Inferior parietal cortex (tissue), 1 donor: Measurements from ENCODE around the gene SLC47A2.
"Not testable (repeated sequence)": the region's sequence is repeated elsewhere in the genome, so short reads cannot be mapped to it uniquely, and the experiment has no call there.

Experiments used
- DNase-seq: peaks from one replicate; pipeline ENCODE4 v3.0.0-alpha.2; 2016; ENCODE audit errors: extremely low spot score

The SLC47A2 gene

DNA sequence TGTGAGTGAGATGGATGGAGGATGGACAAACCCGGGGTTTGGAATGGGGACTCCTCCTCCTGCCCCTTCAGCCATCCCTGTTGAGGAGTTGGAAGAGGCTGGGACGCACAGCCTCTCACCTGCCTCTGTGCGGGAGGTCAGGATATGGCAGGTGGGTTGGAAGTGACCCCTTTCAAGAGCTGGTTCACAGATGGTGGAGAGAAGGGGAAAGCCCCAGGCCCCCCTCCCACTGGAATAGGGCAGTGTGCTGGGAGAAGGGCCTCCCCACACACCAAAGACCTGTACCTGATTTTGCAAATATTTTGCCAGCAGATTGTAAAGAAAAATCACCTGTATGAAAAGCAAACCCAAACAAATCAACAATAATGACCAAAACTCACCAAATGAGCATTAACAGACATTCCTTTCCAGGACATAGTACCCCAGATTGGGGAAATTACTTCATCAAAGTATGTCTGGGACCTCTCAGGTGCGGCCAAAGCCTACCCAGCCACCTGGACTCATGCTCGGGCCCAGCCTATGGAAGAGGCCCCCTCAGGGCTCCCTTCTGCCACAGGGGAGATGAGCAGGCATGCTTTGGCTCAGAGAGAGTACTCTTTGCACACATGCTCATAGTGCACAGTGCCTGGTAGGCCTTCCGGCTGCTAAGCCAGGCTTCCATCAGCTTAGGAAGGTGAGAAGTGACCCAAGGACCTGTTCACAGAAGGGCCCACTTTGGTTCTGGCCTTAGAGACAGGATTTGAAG is 7.8 kb downstream of the SLC47A2 start:
- DNase-seq: no peak

- DNase-seq: no peak
Measured at GRCh38 chr17:19707728-19708221, 8.6 kb downstream of the SLC47A2 start.

- no peak for DNase-seq
Measured at GRCh38 chr17:19706791-19707727, 9.3 kb downstream of the SLC47A2 start.

- no peak for DNase-seq
Measured at GRCh38 chr17:19705771-19706770, 10.3 kb downstream of the SLC47A2 start.

DNA sequence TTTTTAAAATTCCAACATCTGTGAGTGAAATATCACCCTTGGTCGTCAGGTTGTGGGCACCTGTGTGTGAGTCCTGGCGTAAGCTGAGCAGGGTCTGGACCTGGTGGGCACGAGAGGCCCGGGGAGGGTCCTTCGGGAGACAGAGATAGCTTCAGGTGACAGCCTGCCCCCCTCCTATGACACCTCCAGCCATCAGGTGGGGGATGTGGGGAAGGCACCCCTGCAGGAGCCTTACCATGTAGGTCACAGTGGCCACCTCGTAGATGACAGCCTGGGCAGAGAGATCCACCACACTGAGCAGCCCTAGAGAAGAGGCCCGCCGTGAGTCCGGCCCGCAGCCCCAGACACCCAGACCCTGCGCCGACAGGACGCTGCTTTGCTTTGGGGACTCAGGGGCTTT is 11.2 kb downstream of the SLC47A2 start:
- no peak for DNase-seq

DNA sequence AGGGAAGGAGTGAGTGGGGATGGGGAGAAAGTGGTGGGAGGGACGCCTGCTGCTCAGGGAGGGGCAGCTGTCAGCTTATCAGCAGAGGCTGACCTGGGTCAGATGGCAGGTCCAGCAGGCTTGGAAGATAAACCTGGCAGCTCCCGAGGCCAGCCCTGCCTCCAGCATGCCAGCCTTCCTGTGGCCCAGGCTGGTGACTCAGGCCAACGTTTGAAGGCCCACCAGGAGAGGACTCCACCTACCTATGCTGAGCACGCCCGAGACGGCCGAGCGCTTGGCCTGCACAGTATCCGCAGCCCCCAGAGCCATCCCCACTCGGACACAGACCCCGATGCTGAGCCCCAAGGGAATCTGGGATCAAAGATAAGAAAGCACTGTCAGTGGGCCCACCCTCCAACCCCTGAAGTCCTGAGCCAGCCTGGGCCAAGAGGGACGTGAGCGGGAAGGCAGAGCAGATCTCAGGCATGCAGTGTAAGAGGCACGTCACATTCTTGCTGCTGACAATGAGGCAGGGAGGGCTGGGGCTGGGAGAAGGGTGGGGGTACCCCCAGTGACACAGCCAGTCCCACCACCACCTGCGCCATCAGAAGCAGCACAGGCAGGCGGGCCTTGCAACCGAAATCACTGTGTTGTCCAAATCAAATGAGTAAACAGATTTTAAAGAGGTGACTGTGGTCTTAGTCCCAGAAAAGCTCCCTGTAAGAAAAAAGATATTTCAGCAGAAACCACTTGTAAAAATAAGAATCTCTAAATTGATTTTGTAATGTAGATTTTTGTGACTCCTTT is 12.4 kb downstream of the SLC47A2 start:
- no peak for DNase-seq

GRCh38 chr17:19703106-19703827 is 13.1 kb downstream of the SLC47A2 start:
- DNase-seq: no peak

DNA sequence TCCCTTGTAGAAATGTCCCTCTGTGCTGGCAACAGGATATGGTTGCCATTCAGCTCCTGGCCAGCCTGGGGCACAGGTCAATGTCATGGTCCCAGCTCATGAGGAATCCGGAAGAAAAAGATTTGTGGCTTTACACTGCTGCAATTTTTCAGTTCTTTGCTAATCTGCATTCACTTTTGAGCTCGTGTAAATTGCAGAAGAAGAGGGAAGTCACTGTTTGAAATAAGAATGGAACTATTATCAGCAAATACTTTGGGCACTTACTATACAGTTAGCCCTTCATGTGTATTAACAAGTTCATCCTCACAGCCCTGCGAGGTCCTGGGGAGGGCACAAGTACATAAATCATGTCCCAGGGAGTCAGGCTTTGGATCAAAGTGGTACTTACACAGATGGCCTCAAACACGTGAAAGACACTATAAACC is 14.2 kb downstream of the SLC47A2 start:
- DNase-seq: no peak

GRCh38 chr17:19686400-19687090 is 29.8 kb downstream of the SLC47A2 start:
- no peak for DNase-seq

DNA sequence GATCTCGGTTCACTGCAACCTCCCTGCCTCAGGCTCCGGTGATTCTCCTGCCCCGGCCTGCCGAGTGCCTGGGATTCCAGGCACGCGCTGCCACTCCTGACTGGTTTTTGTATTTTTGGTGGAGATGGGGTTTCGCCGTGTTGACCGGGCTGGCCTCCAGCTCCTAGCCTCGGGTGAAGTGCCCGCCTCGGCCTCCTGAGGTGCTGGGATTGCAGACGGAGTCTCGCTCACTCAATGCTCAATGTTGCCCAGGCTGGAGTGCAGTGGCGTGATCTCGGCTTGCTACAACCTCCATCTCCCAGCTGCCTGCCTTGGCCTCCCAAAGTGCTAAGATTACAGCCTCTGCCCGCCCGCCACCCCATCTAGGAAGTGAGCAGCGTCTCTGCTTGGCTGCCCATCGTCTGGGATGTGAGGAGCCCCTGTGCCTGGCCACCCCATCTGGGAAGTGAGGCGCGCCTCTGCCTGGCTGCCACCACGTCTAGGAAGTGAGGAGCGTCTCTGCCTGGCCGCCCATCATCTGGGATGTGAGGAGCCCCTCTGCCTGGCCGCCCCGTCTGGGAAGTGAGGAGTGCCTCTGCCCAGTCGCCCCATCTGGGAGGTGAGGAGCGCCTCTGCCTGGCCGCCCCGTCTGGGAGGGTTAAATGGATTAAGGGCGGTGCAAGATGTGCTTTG is 31.3 kb downstream of the SLC47A2 start:
- not testable (repeated sequence) for DNase-seq

DNA sequence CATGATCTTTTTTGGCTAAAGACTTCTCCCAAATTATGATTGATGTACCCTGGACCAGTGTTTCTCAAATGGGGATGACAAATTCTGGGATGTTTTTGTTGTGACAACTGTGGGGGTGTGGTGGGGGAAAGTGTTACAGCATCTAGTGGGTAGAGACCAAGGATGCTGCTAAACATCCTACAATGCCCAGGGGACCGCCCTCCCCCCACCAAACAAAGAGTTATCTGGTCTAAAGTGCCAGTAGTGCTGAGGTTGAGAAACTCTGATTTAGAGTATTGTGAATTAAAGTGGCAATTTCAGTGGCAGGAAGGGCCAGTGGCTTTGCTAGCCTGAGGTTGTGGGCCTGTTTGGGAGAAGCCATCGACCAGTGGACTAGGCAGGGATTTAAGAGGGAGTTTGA is 33.3 kb downstream of the SLC47A2 start:
- DNase-seq: no peak

DNA sequence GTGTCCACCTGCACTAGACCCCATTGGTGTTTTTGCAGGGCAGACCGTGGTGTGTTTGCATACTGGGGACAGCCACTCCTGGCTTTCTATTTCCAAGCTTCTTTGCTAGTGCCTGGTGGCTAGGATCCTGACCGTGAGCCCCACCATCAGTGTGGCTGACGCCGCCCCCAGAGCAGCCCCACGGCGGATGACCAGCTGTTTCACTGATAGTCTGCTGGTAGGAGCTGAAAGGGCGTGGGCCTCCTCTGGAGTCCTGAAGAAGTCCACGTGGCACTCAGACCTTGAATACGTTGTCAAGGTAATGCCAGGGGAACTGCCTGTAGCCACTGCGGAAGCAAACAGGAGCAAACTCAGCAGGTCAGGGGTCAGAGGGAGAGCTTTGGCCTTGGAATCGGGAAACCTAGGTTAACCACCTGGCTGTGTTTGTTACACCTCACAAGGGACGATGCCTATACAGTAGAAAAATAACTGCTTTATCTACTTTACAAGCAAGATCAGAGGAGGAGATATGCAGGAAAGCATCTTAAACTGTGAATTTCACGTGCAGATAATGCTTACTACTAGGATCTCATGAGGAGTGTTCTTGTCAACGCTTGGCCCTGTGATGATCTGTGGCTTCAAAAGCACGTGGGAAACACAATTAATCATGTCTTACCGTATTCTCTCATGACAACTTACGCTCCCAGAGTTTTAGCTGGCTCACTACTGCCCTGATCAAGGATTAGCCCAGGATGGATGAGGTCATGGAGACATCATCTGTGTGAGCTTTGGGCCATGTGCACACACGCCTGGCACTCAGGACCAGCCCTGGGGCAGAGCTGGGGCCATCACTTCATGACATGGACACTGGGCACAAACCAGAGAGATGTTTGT is 37.6 kb downstream of the SLC47A2 start:
- no peak for DNase-seq

DNA sequence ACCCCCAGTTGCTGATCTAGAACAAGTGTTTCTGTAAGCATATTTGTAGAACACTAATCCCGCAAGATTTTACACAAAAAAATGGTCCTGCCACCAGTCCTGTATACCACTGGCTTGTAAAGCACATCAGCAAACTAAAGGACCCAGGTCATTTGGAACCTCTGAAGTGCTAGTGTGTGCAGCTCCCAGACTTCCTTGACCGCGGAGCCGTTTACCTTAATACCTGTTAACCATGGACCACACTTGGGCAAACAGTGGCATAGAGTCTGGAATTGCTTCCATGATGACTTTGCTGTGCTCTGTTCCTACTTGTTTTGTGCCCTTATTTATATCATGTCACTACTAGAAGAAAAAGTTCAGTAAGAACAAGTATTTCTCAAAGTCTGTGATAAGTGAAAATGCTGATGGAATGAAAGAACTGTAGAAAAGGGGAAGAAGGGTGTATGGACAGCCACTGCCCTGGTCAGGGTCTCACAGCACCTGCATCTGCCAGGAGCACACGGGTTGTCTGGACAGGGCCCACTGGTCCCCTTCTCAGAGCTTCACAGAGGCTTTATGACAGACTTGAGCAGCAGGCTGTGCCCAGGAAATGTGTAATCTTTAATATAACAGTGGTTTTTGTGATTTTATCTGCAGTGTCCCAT is 38.5 kb downstream of the SLC47A2 start:
- no peak for DNase-seq

DNA sequence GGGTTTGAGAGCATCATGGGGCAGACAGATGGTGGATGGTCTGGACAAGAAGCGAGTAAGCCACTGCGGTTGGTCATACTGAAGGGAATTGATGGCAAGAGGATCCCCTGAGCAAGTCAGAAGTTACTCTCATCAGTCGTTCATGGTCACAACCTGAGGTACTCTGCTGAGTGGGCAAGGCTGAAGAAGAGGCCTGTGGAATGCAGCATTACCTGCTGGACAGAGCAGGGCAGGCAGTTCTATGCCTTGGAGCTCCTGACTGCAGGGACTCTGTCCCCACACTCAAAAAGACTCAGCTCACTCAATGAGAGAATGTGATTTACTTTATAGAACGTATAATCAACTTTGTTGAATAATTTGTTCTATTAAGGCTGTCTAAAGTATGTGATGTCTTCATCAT is 39.5 kb downstream of the SLC47A2 start:
- no peak for DNase-seq

DNA sequence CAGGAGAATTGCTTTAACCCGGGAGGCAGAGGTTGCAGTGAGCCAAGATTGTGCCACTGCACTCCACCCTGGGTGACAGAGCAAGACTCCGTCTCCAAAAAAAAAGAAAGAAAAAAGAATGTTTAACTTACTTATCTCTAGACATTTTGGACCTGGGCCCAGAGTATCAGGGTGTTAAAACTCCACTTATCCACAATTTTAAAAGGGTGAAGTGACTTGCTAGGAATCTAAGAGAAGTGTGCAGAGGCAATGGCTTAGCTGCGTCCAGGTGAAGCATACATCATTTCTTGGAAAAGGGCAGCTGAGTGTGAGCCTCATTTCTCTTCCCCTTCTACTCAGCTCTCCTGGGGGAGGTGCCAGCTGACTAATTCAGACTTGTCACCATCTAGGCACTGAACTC is 42.8 kb downstream of the SLC47A2 start:
- DNase-seq: no peak

DNA sequence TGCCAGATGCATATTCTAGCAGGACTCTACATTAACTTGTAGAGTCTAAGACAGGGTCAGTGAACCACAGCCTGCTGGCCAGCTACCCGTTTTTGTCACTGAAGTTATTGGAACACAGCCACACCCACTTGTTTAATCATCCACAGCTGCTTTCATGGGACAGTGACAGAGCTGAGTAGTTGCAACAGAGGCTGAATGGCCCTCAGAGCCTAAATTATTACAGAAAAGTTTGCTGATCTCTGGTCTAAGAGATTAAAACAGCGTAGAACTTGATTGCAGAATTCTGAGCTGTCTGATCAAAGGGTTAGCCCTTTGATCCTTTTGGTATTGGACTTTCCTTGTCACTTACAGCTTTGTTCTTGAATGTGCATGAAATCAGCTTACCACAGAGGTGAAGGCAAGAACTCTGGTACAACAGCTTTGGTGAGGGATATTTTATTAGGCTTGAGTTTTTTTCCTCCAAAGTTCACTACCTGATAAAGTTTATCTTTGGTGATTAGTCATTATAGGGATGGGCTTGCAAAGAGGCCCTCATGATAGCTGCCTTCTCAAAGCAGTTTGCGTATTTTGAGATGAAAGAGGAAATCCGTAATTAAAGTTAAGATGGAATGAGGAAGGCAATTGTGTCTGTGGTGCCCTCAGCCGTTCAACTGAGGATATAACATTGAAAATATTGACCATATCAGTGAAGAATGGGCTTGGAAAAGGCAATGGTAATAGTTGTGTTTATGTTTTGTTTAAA is 44.2 kb downstream of the SLC47A2 start:
- DNase-seq: peak; percentile 40

- DNase-seq: no peak
Measured at GRCh38 chr17:19671433-19671832, 45.0 kb downstream of the SLC47A2 start.
